C1 segment of cervical spinal cord (tissue), 14 donors: Measurements from ENCODE around the gene NSG1.

Experiments
- DNase-seq, 14 donors: peaks; one replicate each; lab custom pipeline; 2025; lab: John Stamatoyannopoulos, UW

Gene NSG1

DNA sequence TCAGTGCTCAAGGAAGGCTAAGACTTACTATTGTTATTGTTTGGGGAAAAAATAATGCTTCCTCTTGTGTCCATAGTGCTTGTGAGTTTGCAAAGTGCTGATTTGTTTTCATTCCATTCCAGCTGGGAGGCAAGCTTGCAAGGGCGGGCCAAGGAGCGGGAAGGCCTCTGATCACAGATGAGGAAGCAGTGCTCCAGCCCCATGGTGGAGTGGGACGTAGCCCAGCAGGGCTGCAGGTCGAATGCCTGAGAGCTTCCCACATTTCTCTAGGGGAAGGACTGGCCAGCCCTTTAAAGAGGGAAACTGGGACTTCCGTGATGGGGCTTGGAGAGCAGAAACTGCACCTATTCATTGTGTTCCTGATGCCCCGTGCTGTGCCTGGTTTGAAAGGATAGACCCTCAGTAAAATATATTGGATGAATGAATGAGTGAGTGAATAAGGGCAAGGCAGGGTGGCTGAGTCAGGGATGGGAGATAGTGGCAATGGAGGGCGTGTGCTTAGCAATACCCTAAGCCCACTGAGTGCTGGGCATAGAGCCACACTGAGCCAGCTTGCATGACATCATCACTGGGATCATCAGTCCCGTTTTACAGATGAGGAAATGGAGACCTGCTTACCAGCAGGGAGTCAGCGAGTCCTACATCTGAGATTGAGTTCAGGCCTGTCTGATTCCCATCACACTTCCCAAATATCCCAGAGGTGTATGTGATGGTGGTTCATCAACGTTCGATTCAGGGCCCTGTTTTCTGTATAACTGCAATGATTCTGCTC lies 17.9 kb upstream of the NSG1 start:
- no peak for DNase-seq

DNA sequence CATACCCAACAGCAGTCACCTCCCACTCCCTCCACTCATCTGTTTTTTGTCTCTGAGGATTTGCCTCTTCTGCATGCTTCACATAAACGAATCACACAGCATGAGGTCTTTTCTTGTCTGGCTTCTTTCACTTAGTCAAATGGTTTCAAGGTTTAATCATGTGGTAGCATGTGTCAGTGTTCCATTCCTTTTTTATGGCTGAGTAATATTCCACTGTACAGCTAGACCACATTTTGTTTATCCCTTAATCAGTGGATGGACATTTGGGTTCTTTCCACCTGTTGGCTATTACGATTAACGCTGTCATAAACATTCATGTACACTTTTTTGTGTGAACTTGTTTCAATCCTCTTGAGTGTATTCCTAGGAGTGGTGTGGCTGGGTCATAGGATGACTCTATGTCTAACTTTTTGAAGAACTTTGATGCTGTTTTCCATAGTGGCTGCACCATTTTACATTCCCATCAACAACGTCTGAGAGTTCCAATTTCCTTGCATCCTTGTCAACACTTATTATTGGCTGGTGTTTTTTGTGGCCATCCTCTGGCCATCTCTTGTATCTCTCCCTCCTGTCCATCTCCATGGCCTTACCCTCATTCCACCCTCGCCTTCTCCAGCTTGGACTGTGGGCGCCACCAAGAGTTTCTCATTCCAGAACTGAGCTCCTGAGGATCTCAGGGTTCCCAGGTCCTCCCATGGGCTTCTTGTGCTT lies 12.4 kb upstream of the NSG1 start:
- no peak for DNase-seq

DNA sequence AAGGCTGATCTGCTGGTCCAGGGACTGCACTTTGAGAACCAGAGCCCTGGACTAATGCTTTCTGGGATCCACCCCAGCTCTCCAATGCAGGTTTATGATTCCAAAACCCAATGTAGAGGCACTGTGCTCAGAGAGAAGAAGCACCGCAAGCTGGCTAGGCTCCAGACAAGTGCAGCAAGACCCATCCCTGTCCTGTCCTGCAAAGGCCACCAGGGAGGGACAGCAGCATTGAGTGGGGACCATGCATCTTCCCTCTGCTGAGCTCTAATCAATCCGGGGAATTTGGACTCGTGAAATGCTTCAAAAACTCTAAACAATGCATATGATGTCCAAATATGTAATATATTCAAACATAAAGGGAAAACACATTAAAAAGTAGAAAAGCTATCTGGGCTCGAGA lies 10.8 kb upstream of the NSG1 start:
- no peak for DNase-seq

DNA sequence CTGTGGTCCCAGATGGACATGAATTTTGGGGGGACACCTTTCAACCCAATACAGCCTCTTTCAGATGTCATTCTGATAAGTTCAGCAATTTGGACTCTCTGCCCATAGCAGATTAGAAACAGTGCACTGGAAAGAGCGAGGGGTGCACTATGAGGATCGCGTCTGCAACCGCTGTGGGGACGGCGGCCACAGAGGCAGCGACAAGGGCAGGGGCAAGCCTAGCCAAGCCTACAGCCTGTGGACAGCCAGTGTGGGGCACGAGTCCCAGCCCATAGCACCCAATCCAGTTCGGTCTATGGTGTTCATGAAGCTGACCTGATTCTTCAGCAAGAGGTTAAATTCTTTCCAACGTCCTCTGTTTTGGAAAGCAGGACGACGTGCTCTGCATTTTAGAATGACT lies 9.7 kb upstream of the NSG1 start:
- no peak for DNase-seq

DNA sequence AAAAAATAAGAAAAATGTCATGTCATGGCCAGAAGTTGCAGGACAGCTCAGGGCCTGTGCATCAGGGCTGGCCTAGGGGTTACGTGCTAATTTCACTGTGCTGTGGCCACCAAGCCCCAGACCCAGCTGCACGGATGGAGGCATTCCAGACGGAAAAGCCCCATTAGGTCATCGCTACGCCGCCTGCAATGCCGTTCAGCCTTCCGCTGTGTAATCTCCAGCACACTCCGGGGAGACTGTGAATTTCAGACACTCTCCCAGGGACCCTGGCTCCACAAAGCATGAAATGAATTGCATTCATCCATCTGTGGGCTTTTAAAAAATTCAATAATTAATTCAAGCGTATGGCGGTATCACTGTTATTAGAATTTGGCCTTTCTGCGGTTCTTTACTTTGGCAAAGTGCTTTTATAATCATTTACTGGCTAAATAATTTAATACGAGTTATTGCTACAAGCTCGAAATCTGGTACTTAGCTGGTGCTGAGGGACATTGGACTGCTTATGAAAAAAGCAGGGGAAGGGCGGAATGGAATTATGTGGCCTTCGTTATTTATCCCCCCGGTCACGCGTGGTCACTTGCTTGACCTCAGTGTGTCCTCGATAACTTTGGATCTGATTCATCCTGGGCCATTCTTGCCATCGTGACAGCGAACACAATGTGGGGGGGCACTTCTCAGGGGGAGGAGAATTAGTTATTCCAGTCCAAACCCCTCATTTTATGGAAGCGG lies 9.0 kb upstream of the NSG1 start:
- DNase-seq, result no peak

DNA sequence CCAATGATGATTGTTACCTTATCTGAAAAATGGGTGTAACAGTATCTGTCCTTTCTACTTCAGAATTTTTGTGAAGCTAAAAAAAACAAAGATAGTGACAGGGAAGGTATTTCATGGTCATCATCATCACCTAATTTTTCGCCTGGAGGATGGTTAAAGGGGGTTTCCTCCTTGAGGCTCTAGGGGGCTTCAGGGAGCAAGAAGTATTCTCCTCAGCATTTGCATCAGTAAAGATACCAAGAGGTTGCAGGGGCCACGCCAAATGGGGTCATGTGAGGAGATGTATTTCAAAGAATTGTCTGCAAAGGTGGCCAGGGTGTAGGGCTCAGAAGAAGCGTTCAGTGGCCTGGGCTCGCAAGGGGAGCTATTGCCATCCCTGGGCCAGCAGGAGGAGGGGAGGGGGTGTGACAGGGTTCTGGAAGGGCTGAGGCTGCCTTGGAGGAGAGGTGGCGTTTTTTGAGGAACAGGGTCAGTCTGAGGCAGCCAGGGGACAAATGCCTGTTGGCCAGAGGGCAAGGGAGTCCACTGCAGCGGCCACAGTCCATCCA lies 7.3 kb upstream of the NSG1 start:
- no peak for DNase-seq

DNA sequence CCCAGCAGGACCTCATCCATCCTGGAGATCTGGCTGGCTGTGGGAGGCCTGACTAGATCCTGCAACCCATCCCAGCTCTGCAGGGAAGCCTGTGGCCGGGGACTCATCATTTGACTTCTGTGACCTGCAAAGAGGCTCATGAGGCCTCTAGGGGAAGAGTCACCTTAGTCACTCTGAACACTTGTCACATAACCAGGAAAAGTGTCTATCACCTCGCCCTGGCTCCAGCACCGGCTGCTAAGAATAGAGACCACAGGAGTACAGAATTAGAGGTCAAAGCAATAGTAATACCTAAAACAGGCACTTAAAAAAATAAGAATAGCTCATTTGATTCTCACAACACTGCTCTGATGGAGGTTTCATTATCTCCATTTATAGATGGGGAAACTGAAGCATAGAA lies 3.8 kb upstream of the NSG1 start:
- DNase-seq, result no peak

DNA sequence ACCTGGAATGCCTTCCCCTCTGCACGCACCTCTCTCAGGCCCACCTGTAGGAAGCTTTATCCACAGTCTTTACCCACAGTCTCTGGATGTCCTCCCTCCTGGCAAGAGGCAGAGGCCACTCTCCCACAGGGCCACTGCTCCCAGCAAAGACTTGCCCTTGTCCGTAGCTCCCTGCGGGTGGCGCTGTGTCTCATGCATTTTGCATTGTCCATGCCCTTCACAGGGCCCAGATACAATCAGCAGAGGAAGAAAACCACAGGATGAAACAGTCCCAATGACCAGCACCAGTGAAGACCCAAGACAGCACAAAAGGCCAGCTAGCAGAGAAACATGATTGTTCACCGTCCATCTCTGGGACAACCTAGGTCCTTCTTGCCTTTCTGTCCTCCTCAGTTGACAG lies 2.1 kb upstream of the NSG1 start:
- peak in 1 of 14 donors; percentile 41 for DNase-seq

DNA sequence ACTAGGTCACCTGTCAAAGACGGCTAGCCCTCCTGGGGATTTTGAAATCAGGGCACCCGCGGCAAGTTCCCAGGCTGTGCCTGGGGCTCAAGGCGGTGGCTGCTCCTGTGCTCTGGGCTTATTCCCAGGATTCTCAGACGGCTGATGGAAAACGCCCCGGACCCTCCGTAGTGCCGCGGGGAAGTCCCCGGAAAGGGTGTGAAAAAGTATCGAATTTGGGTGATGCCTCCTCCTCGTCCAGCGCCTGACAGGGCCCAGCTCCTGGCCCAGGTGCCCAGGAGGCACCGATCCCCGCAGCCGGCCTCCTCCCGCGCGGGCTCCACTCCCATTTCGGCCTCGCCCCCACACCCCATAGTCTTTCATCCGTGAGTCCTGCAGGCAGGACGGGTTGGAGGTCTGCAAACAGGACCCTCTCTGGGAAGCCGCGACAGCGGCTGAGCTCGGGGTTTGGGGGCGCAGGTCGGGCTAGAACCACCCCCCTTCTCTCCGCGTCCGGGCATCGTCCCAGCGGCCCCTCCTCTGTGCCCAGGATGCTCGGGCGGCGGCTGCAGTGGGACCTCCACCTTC lies 1.1 kb upstream of the NSG1 start:
- DNase-seq, result no peak

DNA sequence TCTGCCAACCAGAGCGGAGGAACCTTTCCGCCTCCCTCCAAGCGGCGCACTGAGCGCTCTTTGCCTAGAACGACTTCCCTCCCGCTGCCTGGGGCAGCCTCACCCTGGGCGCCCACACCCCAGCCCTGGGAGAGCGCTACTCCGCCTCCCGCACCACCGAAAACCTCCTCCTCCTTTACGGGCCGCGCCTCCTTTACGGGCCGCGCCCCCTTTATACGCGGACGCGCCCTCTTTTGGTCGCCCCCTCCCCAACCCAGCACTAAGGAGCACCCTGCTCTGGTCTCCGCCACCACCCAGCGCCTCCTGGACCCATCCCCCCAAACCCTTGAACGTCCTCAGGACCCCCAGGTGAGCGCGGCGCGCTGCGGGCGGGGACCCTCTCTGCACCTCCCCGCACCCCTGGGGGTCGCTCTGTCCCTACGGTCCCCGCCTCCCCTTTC lies 586 bp upstream of the NSG1 start:
- DNase-seq, result no peak

DNA sequence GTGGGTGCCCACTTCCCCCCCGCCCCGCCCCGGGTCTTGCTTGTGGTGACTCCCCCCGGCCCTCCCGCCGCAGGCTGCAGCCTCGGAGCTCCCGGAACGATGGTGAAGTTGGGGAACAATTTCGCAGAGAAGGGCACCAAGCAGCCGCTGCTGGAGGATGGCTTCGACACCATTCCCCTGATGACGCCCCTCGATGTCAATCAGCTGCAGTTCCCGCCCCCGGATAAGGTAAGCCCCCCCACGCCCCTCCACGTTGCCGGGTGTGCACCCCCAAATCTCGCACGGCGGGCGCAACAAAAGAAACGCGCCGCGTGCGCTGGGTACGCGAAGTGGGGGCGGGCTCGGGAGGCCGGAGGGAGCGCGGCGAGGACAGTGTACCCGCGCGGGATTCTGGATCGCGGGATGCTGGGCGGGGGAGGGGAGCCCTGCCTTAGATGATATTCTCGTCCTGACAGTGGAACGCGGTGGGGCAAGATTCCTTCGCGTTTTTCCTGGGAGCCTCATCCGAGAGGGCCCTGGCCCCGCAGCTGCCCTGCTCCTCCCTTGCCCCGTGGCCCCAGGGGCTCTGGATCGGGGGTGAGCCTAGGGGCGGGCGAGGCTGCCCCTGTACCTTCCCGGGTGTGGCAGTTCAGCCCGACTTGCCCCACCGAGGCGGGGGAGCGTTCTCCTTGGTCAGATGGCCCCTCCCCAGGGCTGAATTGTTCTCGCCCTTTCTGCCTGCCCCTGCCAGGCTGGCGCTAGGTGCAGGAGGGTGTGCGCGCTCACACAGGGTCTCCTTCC lies 819 bp downstream of the NSG1 start:
- DNase-seq, result peak in 1 of 14 donors; percentile 58

DNA sequence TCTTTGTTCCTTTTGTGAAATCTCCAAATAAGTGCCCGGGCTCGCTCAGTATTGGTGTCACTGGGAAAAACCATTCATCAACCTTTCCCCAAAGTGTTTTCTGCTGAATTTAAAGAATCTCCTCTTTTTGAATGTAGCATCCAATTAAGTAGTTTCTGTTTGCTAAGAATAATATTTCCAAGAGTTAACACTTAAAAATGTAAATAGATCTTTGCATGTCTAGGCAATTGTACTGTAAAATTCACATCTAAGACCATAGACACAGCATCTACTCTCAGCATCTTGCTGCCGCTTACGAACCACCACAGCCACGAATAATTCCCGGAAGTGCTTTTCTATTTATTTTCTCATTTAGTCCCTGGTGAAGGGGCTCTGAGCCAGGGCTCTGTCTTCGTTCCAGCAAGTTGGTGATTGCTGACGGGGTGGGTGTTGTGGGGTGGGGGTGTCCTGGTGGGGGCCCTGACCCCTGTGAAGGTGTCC lies 1.4 kb downstream of the NSG1 start:
- DNase-seq, result no peak

DNA sequence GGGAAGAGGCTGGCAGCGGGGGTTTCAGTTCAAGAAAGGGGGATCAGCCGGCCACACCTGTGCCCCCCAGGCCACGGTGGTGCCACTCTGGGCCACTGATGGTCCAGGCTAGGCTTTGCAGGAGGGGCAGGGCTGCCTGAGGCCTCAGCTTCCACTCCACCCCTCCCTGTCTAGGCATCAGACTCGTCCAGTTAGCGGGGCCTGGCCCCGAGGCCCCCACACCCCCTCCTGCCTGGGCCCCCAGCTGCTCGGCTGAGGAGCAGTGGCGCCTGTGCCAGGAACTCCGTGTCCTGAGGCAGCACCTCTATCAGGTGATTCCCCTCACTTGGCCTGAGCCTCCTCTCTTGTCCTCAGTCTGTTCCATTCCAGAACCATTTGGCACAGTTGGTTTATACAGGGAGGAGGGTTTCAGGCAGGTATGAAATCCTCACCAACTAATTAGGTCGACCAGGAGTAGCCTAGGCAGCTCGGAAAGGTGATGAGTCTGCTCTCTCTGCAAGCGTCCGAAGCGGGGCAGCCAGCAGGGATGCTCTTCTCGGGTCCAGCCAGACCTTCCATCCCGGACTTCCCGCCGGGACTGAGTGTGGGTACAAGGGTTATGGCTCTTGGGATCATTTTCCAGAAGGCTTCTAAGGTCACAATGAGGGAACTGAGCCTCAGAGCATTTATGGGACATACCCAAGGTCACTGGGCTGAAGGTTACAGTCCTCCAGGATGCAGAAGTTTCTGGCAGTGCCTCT lies 2.1 kb downstream of the NSG1 start:
- DNase-seq, result peak in 1 of 14 donors; percentile 87

DNA sequence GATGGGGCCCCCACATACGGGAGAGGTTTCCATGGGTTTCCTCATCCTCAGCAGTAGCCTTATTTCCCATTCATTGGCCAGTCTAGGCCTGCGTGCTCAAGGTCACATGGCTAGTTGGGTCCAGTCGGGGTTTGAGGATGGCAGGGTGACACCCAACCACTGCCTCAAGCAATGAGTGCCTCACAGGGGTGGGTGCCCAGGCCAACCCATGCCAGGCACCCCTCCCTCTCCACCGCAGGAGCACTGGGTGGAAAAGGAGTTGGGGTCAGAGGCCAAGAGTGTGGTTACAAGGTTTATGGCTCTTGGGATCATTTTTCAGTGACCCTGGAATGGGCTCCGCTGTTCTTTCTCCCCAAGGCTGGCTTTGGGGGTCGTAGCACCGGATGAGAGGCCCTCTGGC lies 3.1 kb downstream of the NSG1 start:
- no peak for DNase-seq

DNA sequence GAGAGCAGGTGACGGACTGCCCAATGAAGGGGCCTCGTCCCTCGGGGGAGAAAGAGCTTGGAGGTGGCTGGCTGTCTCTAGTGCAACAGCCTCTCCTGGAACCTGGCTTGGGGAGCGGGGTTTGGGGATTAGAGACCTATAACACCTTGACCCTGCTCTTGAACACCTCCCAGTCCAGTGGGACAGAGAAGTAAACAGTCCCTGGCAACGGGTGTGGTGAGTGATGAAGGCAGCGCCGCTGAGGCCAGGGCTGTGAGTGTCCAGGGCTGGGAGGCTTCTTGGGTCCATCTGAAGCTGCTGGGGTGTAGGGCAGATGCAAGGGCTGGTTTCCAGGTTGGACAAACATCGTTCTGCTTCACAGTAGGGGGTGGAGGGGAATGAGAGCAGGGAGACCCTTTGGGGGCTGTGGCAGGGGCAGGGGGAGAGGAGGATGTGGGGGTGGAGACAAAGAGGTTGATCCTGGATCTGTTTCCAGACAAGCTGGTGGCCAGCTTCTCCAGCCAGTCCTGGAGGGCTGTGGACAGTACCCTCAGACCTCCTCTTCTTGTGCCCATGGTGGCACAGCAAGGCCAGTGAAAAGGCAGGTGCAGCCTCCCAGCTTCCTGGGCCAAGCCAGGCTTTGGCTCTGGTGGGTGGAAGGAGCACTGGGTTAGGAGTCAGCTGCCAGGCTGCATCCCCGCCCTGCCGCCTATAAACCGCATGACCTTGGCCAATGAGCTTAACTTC lies 3.8 kb downstream of the NSG1 start:
- DNase-seq, result no peak

DNA sequence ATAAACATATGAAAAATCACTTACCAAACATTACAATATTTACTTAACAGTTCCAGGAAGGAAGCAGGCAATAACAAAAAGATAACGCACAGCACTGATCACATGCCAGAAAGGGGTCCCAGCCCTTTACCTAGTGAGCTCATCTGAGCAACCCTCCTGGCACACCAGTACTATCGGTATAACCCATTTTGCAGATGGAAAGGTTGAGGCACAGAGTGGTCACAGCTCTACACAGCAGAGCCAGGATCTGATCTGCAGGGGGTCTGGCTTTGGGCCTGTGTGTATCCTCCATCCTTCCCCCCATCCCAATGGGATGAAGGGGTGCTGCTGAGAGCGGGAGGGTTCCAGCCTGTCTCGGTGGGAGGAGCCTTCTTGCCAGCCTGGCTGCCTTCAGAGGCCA lies 5.0 kb downstream of the NSG1 start:
- no peak for DNase-seq

DNA sequence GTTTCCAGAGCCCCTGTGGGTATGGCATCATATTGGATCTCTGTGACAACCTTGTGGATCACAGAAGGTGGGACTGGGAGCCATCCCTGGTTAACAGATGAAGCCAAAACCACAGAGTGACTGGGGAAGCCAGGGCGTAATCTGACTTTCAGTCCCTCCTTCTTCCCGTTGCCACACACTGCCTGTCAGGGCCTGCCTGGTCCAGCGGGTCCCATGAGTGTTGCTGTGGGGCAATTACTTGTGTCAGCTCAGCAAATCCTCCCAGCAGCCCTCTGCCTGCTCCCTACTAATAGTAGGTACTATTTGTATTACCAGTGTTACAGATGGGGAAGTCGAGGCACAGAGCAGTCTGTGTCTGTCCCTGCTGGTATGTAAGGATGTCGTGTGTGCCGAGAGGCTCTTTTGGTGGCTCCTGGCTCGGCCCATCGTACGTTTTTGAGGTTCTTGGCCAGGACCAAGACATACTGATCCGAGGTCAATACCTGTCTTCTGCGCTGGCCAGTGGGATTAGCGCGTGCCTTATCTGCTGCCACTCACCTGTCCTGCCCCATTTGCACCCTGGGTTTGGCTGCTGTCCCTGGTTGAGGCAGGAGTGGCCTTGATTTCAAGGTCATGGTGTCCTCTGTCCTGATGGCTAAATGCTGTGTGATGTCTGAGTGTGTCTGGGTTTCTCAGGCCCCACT lies 5.7 kb downstream of the NSG1 start:
- DNase-seq, result no peak

DNA sequence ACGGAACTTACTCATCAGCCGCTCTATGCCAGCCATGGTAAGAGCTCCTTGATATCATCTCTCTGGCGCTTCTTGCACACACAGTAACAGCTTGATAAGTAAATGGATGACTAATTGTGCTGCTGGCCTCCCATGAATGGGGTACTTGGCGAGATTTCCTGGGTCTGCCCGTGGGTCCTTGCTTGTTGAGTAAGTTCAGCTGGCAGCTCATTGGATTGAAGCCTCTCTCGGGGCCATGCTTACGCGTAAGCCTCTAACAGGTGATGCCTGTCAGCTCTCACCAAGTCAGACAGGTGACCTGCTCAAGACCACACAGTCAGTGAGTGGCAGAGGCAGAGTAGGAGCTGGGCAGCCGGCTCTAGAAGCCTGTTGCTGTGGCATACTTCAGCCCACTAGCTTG lies 7.7 kb downstream of the NSG1 start:
- no peak for DNase-seq

DNA sequence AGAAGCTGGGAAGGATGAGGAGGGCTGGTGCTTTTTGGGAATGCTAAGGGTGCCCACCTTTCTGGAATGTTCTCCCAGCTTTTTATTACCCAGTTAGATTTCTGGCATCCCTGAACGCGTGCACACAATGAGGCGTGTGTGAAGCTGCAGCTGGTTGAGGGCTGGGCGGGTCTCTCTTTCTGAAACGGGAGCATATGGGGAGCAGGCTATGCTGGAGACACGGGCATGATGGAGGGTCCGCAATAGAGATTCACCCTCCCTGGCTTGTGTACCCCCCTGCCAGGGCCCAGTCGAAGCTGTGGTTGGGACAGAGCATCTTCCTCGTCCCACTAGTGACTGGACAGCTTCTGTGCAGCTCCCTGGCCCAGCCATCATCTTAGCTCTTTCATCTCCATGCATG lies 8.5 kb downstream of the NSG1 start:
- DNase-seq, result no peak
